ENCODE data around the gene CBFA2T2. TPM values are rescaled to one million over a fixed set of nuclear protein-coding genes. Genes with fewer than 3 reads are reported as not detected.
"Not testable (repeated sequence)": the region's sequence is repeated elsewhere in the genome, so short reads cannot be mapped to it uniquely, and the experiment has no call there.

Gene CBFA2T2
- total and polyA plus RNA-seq, 5 experiments from 2014 or later: 11.9 to 33.8 (median 17.9) TPM

DNA sequence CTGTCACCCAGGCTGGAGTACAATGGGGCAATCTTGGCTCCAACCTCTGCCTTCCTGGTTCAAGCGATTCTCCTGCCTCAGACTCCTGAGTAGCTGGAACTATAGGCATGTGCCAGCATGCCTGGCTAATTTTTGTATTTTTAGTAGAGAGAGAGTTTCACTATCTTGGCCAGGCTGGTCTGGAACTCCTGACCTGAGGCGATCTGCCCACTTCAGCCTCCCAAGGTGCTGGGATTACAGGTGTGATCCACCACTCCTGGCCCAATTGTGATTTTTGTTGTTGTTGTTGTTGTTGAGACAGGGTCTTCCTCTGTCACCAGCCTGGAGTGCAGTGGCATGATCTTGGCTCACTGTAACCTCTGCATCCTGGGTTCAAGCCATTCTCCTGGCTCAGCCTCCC lies 69.3 kb downstream of the CBFA2T2 start:
- Mint-ChIP-seq H3K4me1 (peaks cover 15 to 34% (median 22%) of the 10 kb centered on the region in 4 donors), H3K27ac (peak overlapping the region in 1 of 10 donors; percentile 37), H3K27me3 (no peaks in the 10 kb centered on the region), H3K4me3 (no peak overlapping the region), H3K36me3 (peaks cover 4 to 20% (median 14%) of the 10 kb centered on the region in 3 donors), H3K9me3 (peaks cover 0 to 2% (median 0%) of the 10 kb centered on the region in 9 donors)
- POLR2A ChIA-PET: no interaction called here
- DNase-seq (no peak), ATAC-seq (no peak)

DNA sequence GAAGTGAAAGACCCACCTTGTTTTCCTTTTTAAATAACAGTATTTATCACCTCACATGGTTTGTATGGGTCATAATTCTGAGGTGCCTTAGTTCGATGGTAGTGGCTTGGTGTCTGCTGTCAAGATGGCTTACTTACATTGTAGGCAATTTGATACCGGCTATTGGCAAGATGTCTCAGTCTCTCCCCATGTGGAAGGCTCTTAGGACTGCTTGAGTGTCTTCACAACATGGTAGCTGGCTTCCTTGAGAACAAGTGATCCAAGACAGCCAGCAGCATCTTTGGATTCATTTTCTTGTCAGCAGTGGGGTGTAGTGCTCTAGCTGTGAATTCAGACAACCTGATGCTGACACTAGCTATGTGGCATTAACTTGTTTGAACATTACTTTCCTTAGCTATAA lies 70.1 kb downstream of the CBFA2T2 start:
- Mint-ChIP-seq H3K4me1 (peaks cover 15 to 33% (median 18%) of the 10 kb centered on the region in 4 donors), H3K4me3 (no peak overlapping the region), H3K27ac (peak overlapping the region in 3 of 10 donors; percentile 10 to 55 (median 36)), H3K9me3 (peaks cover 0 to 2% (median 0%) of the 10 kb centered on the region in 9 donors), H3K27me3 (no peaks in the 10 kb centered on the region), H3K36me3 (peaks cover 4 to 20% (median 14%) of the 10 kb centered on the region in 3 donors)
- POLR2A ChIA-PET: interaction anchor here (0.5 kb wide), 1 partner anchor 99 kb away, joined by 7 read pairs; no protein-coding TSS in a partner anchor
- DNase-seq (no peak), ATAC-seq (no peak)

DNA sequence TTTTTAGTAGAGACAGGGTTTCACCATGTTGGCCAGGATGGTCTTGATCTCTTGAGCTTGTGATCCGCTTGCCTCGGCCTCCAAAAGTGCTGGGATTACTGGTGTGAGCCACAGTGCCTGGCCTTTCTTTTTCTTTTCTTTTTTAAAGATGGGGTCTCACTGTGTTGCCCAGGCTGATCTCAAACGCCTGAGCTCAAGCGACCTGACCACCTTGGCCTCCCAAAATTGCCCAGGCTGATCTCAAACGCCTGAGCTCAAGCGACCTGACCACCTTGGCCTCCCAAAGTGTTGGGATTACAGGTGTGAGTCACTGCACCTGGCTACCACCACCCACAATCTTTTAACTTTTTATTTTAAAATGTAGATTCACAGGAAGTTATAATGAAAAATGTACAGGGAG lies 71.2 kb downstream of the CBFA2T2 start:
- H3K4me3 Mint-ChIP-seq, DNase-seq, H3K9me3 Mint-ChIP-seq, POLR2A ChIA-PET, ATAC-seq, H3K27ac Mint-ChIP-seq, H3K27me3 Mint-ChIP-seq: not testable (repeated sequence)
- Mint-ChIP-seq H3K36me3 (peaks cover 4 to 21% (median 13%) of the 10 kb centered on the region in 3 donors), H3K4me1 (peaks cover 7 to 25% (median 11%) of the 10 kb centered on the region in 4 donors)

DNA sequence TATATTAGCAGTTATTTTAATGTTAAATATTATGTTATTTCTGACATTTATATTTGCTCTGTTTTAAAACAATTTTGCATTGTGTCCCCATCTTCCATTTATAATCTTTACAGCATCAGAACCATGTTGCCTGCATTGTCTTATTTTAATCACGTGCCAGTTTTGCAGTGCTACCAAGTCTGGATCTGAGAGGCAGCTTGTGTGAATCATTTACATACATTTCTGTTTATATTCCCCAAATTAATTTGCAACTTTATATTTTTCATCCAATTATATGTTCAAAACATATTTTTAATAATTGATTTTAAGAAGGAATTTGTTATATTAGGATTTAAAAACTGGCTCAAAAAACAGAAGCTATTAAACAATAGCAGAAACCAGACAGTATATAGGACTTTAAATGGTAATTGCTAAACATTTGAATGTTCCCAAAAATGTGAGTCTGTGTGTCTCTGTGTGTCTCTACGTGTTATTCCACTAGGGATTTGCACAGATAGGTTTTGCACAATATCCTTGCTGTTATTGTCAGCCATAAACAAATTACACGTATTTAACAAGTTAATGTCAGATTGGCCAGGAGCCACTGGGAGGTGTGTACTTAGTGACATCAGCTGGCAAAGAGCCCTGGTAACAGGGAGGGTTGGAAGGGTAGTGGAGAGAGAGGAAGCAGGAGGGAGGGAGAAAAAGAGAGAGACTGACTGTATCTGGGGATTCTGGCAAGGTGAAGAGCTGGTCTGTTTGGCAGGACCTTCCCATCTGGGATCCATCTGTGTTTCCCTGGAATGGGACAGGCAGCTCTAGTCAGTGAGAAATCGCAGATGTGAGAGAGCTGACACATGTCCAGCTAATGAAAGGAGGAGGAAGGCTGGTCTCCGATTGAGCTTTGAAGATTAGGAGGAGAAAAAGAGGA lies 72.1 kb downstream of the CBFA2T2 start:
- POLR2A ChIA-PET: no interaction called here
- Mint-ChIP-seq H3K4me1 (peaks cover 8 to 25% (median 9%) of the 10 kb centered on the region in 4 donors), H3K27me3 (no peaks in the 10 kb centered on the region), H3K9me3 (peaks cover 0 to 2% (median 0%) of the 10 kb centered on the region in 9 donors), H3K27ac (peak overlapping the region in 3 of 10 donors; percentile 31 to 72 (median 66)), H3K36me3 (peaks cover 4 to 23% (median 11%) of the 10 kb centered on the region in 3 donors), H3K4me3 (no peak overlapping the region)
- ATAC-seq (no peak), DNase-seq (no peak)

DNA sequence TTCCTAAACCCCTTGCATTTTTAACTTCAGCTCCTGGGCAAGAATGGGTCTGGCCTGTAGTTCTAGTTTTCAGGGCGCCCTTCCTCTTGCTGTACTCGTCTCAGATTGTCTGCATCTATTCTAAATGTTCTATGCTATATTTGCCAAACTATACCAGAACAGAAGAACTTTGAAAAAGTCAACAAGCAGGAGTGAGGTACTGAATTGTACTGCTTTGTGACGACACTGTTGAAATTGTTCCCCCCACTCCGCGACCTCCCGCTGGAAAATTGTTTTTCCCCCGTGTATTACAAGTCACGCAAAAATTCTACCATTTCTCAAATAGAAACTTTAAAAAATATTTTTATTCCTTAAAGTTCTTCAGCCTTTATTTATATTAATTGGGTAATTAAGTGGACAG lies 73.9 kb downstream of the CBFA2T2 start:
- ATAC-seq (no peak), DNase-seq (no peak)
- Mint-ChIP-seq H3K27me3 (no peaks in the 10 kb centered on the region), H3K4me3 (no peak overlapping the region), H3K9me3 (no peaks in the 10 kb centered on the region), H3K4me1 (peaks cover 10 to 31% (median 20%) of the 10 kb centered on the region in 4 donors), H3K27ac (peak overlapping the region in 2 of 10 donors; percentile 31 to 64), H3K36me3 (peaks cover 0 to 7% (median 0%) of the 10 kb centered on the region in 3 donors)
- POLR2A ChIA-PET: interaction anchor here (0.6 kb wide), 1 partner anchor 61 kb away, joined by 6 read pairs; no protein-coding TSS in a partner anchor

DNA sequence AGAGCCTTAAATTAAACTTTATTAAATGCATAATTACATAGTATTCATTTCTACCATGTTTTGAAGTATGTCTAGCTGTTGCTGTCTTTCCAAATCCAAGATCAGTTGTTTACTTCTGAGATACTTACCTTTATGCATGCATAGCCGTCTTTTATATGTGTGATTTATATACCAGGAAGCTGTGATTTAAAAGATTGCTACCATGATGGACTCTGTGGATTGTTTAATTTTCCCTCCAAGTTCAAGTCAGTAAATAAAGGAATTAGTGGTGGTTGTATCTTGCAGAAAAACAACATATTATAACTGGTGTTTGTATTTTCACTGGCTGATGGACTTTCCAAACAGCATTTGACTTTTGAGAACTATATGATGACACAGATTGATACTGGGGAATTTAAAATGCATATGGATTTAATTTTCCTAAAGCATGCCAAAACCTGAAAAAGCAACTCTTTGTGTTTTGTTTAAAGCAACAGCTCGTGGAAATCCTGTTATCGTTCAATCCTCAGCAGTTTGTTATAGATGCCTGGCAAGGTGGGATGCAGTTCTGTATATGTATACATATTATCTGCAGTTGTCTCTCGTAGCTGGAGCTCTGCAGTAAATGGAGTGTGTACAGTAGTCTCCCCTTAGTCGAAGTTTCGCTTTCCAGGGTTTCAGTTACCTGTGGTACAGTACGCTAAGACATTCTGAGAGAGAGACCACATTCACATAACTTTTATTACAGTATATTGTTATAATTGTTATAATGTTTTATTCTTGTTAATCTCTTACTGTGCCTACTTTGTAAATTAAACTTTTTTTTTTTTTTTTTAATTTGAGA lies 77.1 kb downstream of the CBFA2T2 start:
- POLR2A ChIA-PET: interaction anchor here (0.6 kb wide), 2 partner anchors 934 to 1261 kb away, joined by 3 to 7 read pairs; no protein-coding TSS in a partner anchor
- ATAC-seq: no peak

DNA sequence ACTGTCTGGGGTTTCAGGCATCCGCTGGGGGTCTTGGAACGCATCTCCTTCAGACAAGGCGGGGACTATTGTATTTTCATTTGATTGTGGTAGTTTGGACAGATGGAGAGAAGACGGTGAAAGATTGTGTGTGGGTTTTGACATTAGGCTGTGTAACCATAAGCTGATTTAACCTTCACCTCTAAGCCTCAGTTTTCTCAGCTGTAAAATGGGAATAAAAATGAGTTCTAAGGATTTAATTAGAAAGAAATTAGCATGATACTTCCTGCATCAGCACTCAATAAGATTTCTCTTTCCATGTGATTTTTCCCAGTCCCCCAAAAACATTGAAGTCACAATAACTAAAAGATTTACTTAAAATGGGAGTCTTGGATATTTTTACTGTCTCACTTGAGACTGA lies 78.1 kb downstream of the CBFA2T2 start:
- H3K4me1 Mint-ChIP-seq: peaks cover 16 to 50% (median 37%) of the 10 kb centered on the region in 4 donors
- ATAC-seq (no peak), DNase-seq (no peak)
- peaks cover 0 to 4% (median 0%) of the 10 kb centered on the region in 3 donors for H3K36me3 Mint-ChIP-seq
- no peaks in the 10 kb centered on the region for H3K27me3 Mint-ChIP-seq
- no peak overlapping the region for H3K27ac Mint-ChIP-seq
- POLR2A ChIA-PET: interaction anchor here (0.6 kb wide), 1 partner anchor 933 kb away, joined by 7 read pairs; no protein-coding TSS in a partner anchor
- H3K9me3 Mint-ChIP-seq: no peaks in the 10 kb centered on the region
- H3K4me3 Mint-ChIP-seq: no peak overlapping the region

More for the DNA sequence above, 77.1 kb downstream of the CBFA2T2 start:
- H3K27ac Mint-ChIP-seq: peak overlapping the region in 1 of 10 donors; percentile 48
- peaks cover 0 to 4% (median 0%) of the 10 kb centered on the region in 3 donors for H3K36me3 Mint-ChIP-seq
- H3K27me3 Mint-ChIP-seq: no peaks in the 10 kb centered on the region
- no peaks in the 10 kb centered on the region for H3K9me3 Mint-ChIP-seq
- no peak overlapping the region for H3K4me3 Mint-ChIP-seq
- no peak for DNase-seq
- peaks cover 16 to 52% (median 38%) of the 10 kb centered on the region in 4 donors for H3K4me1 Mint-ChIP-seq

DNA sequence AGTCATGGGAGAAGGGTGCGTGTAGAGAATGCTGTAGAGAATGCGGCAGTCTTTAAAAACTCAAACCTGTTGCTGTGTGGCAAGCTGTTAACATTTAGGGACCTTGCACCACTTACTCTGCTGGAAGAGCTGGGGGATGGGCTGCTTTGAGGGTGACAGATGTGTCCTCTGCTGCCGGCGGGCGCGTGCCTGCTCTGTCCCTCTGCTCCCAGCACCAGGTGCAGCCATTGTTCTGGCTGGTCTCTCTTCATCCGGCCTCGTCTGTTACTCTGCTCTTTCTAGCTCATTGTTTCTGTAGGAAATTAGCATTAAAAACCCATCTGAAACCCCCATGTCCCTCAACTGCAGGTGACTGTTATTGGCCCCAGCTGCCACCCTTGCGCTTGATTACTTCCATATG lies 78.5 kb downstream of the CBFA2T2 start:
- POLR2A ChIA-PET: interaction anchor here (0.6 kb wide), 1 partner anchor 1092 kb away, joined by 3 read pairs; no protein-coding TSS in a partner anchor
- H3K4me1 Mint-ChIP-seq: peaks cover 16 to 51% (median 39%) of the 10 kb centered on the region in 4 donors
- no peaks in the 10 kb centered on the region for H3K9me3 Mint-ChIP-seq
- no peak for DNase-seq
- H3K27ac Mint-ChIP-seq: peak overlapping the region in 4 of 10 donors; percentile 2 to 33 (median 16)
- H3K4me3 Mint-ChIP-seq: no peak overlapping the region
- ATAC-seq: no peak
- no peaks in the 10 kb centered on the region for H3K27me3 Mint-ChIP-seq
- peaks cover 0 to 4% (median 0%) of the 10 kb centered on the region in 3 donors for H3K36me3 Mint-ChIP-seq

DNA sequence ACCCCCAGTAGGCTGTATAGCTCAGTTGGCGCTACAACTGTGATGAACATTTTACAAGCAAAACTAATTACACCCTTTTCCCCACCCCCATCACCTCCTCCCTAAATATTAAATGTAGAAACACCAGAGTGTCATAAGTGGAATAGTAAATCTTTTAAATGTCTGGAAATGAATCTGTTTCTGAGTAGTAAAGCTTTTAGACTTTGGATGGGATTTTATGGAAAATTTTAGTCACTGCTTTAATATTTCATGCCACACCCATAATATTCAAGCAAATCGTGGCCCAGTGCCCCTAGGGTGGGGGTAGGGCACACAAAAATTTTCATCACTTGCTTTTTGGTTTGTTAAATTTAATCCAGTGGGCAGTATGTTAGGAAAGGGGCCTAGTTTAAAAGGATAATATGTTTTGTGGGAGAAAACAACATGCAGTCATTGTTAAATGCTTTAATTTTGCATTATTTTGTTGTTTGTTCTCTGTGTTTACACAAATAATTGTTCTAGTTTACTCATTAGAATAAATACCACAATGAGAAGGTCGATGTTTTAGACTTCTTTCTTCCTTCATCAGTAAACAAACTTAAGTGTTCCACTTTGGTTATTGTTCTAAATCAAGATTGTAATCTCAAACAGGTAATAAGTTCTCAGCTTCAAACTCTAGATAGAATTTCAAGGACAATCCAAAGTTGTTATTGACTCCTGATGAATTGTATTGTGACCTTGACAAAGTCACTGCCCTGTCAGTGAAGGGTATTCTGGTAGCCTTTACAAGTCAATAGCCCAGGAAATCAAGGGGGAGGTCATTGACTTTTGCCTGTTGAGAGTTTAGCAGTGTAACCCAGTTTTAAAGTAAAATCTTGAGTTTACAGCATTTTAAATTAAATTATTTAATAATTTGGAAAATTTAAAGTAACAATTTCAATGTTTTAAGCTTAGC lies 79.2 kb downstream of the CBFA2T2 start:
- no peak for ATAC-seq
- H3K4me1 Mint-ChIP-seq: peaks cover 16 to 49% (median 39%) of the 10 kb centered on the region in 4 donors
- DNase-seq: no peak
- H3K27me3 Mint-ChIP-seq: no peaks in the 10 kb centered on the region
- POLR2A ChIA-PET: interaction anchor here (0.5 to 0.6 kb wide), 2 partner anchors 22 to 1091 kb away, joined by 3 read pairs; no protein-coding TSS in a partner anchor
- H3K4me3 Mint-ChIP-seq: peak overlapping the region in 1 of 10 donors; percentile 14
- peaks cover 0 to 4% (median 0%) of the 10 kb centered on the region in 3 donors for H3K36me3 Mint-ChIP-seq
- no peaks in the 10 kb centered on the region for H3K9me3 Mint-ChIP-seq
- H3K27ac Mint-ChIP-seq: peak overlapping the region in 3 of 10 donors; percentile 2 to 33 (median 27)

DNA sequence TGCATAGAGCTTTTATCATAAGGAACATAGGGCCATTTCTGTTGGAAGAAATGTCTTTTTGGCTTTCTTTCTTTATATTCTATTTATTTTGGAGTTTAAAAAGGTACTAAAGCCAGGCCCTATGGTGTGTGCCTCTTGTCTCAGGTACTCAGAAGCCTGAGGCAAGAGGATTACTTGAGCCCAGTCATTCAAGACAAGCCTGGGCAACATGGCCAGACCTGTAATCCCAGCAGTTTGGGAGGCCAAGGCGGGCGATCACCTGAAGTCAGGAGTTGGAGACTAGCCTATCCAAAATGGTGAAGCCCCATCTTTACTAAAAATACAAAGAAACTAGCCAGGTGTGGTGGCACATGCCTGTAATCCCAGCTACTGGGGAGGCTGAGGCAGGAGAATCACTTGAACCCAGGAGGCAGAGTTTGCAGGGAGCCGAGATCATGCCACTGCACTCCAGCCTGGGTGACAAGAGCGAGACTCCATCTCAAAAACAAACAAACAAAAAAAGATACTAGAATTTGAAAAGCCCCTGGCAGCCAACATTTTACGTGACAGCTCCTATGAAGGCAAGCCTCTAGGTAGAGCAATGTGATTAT lies 80.0 kb downstream of the CBFA2T2 start:
- Mint-ChIP-seq H3K36me3 (peaks cover 0 to 4% (median 0%) of the 10 kb centered on the region in 3 donors), H3K4me1 (peaks cover 19 to 49% (median 39%) of the 10 kb centered on the region in 4 donors), H3K4me3 (no peak overlapping the region), H3K27ac (peak overlapping the region in 4 of 10 donors; percentile 0 to 63 (median 26)), H3K27me3 (no peaks in the 10 kb centered on the region), H3K9me3 (no peaks in the 10 kb centered on the region)
- ATAC-seq: no peak
- DNase-seq: no peak
- POLR2A ChIA-PET: no interaction called here

DNA sequence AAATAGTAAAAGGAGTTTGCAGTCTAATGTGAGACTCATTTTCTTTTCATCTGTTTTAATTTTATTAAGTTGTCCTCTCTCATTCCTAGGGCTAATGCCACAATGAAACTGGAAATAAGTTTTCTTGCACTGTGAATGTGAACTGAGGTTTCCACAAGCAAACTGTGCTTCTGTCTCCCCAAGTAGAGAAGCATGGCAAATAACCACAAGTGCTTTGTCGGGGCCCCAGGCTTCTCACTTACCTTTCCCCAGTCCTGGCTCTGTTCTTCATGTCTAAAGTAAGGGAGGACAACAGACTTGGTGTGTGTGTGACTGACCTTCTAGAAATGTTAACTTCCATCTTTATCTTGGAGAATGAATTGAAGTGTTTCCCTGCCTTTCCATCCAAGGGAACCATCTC lies 80.8 kb downstream of the CBFA2T2 start:
- Mint-ChIP-seq H3K4me1 (peaks cover 19 to 49% (median 39%) of the 10 kb centered on the region in 4 donors), H3K27me3 (no peaks in the 10 kb centered on the region), H3K9me3 (no peaks in the 10 kb centered on the region), H3K4me3 (no peak overlapping the region), H3K36me3 (peaks cover 0 to 4% (median 0%) of the 10 kb centered on the region in 3 donors), H3K27ac (peak overlapping the region in 5 of 10 donors; percentile 0 to 63 (median 33))
- POLR2A ChIA-PET: no interaction called here
- ATAC-seq (no peak), DNase-seq (no peak)

Data from naive thymus-derived CD8-positive, alpha-beta T cell (primary cell).